ENCODE results near the gene IPPK.

The IPPK gene

GRCh38 chr9:92709954-92710353 is 40.0 kb upstream of the IPPK start:
- H2AFZ ChIP-seq (ENCODE audit: low read depth, low read length) = no peak overlapping the region
- TF ChIP-seq EZH2 (IDR thresholded peaks at IDR 0.05; ENCODE audit: borderline replicate concordance, low read depth, low read length, severe bottlenecking) (no peak), CTCF (IDR thresholded peaks at IDR 0.05; ENCODE audit: borderline replicate concordance, extremely low read depth, low read length, poor library complexity, severe bottlenecking) (no peak)
- no peaks in the 10 kb centered on the region for H3K9me3 ChIP-seq (ENCODE audit: insufficient read depth, low read length, severe bottlenecking)
- no peak overlapping the region for H3K27ac ChIP-seq (ENCODE audit: low read length)
- peaks cover 5% of the 10 kb centered on the region; the same call in 1 of the 2 replicates for H4K20me1 ChIP-seq (ENCODE audit: insufficient read depth, low read length)
- H3K4me2 ChIP-seq (ENCODE audit: insufficient read depth, low read length) = no peak overlapping the region
- H3K79me2 ChIP-seq (ENCODE audit: insufficient read depth, low read length) = no peaks in the 10 kb centered on the region
- H3K27me3 ChIP-seq (ENCODE audit: insufficient read depth, low read length, poor library complexity) = no peaks in the 10 kb centered on the region
- H3K36me3 ChIP-seq (ENCODE audit: insufficient read depth, low read length) = peaks cover 55% of the 10 kb centered on the region
- H3K9ac ChIP-seq (ENCODE audit: low read depth, low read length) = no peak overlapping the region
- no peak for ATAC-seq (ENCODE audit: insufficient read depth, low read depth)
- DNase-seq = no peak
- H3K4me3 ChIP-seq (ENCODE audit: low read depth in 1 of 2, low read length in 2 of 2) = no peak overlapping the region
- no peaks in the 10 kb centered on the region for H3K4me1 ChIP-seq (ENCODE audit: insufficient read depth, low read length)

- Histone ChIP-seq H3K4me3 (ENCODE audit: low read depth in 1 of 2, low read length in 2 of 2) (no peak overlapping the region), H3K79me2 (ENCODE audit: insufficient read depth, low read length) (no peaks in the 10 kb centered on the region), H2AFZ (ENCODE audit: low read depth, low read length) (no peak overlapping the region), H3K27me3 (ENCODE audit: insufficient read depth, low read length, poor library complexity) (no peaks in the 10 kb centered on the region), H3K27ac (ENCODE audit: low read length) (no peak overlapping the region), H3K4me1 (ENCODE audit: insufficient read depth, low read length) (no peaks in the 10 kb centered on the region), H4K20me1 (ENCODE audit: insufficient read depth, low read length) (peaks cover 5% of the 10 kb centered on the region; the same call in 1 of the 2 replicates), H3K36me3 (ENCODE audit: insufficient read depth, low read length) (peaks cover 48% of the 10 kb centered on the region), H3K9ac (ENCODE audit: low read depth, low read length) (no peak overlapping the region), H3K4me2 (ENCODE audit: insufficient read depth, low read length) (no peak overlapping the region), H3K9me3 (ENCODE audit: insufficient read depth, low read length, severe bottlenecking) (no peaks in the 10 kb centered on the region)
- ATAC-seq (ENCODE audit: insufficient read depth, low read depth) (no peak), DNase-seq (no peak)
- TF ChIP-seq CTCF (IDR thresholded peaks at IDR 0.05; ENCODE audit: borderline replicate concordance, extremely low read depth, low read length, poor library complexity, severe bottlenecking) = no peak
- TF ChIP-seq EZH2 (IDR thresholded peaks at IDR 0.05; ENCODE audit: borderline replicate concordance, low read depth, low read length, severe bottlenecking) = no peak
These were observed 39.3 kb upstream of the IPPK start for GRCh38 chr9:92709240-92709639.

GRCh38 chr9:92707530-92707929 is 37.6 kb upstream of the IPPK start:
- no peak overlapping the region for H3K4me3 ChIP-seq (ENCODE audit: low read depth in 1 of 2, low read length in 2 of 2)
- H4K20me1 ChIP-seq (ENCODE audit: insufficient read depth, low read length) = peaks cover 5% of the 10 kb centered on the region; the same call in 1 of the 2 replicates
- ATAC-seq (ENCODE audit: insufficient read depth, low read depth) = no peak
- H3K27ac ChIP-seq (ENCODE audit: low read length) = no peak overlapping the region
- no peaks in the 10 kb centered on the region for H3K9me3 ChIP-seq (ENCODE audit: insufficient read depth, low read length, severe bottlenecking)
- no peak overlapping the region for H3K4me2 ChIP-seq (ENCODE audit: insufficient read depth, low read length)
- no peaks in the 10 kb centered on the region for H3K4me1 ChIP-seq (ENCODE audit: insufficient read depth, low read length)
- TF ChIP-seq EZH2 (IDR thresholded peaks at IDR 0.05; ENCODE audit: borderline replicate concordance, low read depth, low read length, severe bottlenecking) (no peak), CTCF (IDR thresholded peaks at IDR 0.05; ENCODE audit: borderline replicate concordance, extremely low read depth, low read length, poor library complexity, severe bottlenecking) (no peak)
- no peak for DNase-seq
- H3K9ac ChIP-seq (ENCODE audit: low read depth, low read length) = no peak overlapping the region
- H2AFZ ChIP-seq (ENCODE audit: low read depth, low read length) = no peak overlapping the region
- no peaks in the 10 kb centered on the region for H3K27me3 ChIP-seq (ENCODE audit: insufficient read depth, low read length, poor library complexity)
- peaks cover 32% of the 10 kb centered on the region for H3K36me3 ChIP-seq (ENCODE audit: insufficient read depth, low read length)
- no peaks in the 10 kb centered on the region for H3K79me2 ChIP-seq (ENCODE audit: insufficient read depth, low read length)
